Esophagus muscularis mucosa (tissue), 4 donors: ENCODE measurements around the gene PODXL2.

Experiments used
- CTCF ChIP-seq, 3 experiments: fragments of 200-600 bp in 2 of 3; fragments of 450-650 bp in 1 of 3; sonication (generic) in 2 of 3; IDR thresholded peaks; one replicate each; pipeline ENCODE4 v1.5.1; 2017 to 2019; ENCODE audit warnings: antibody characterized with exemption in 3 of 3, mild to moderate bottlenecking in 2 of 3, moderate library complexity in 1 of 3
- EP300 ChIP-seq: sonication (generic); formaldehyde crosslinking; IDR thresholded peaks from one replicate; pipeline ENCODE4 v1.6.1; 2017; ENCODE audit warnings: antibody characterized with exemption
- POLR2A ChIP-seq: fragments of 450-650 bp; IDR thresholded peaks from one replicate; pipeline ENCODE4 v1.6.1; 2017; ENCODE audit warnings: antibody characterized with exemption, moderate library complexity, mild to moderate bottlenecking, low read depth
- POLR2AphosphoS5 ChIP-seq, 2 donors: sonication (generic); formaldehyde crosslinking; IDR thresholded peaks; one replicate each; pipeline ENCODE4 v1.6.1; 2017; ENCODE audit warnings: antibody characterized with exemption in 2 of 2

- no peak for TF ChIP-seq POLR2A
- TF ChIP-seq EP300: no peak
- TF ChIP-seq CTCF (IDR thresholded peaks at IDR 0.05): no peak
- no peak for TF ChIP-seq POLR2AphosphoS5 (IDR thresholded peaks at IDR 0.05)
Observed at GRCh38 chr3:127688022-127688415, 59.0 kb downstream of the PODXL2 start.
